Endothelial cell of hepatic sinusoid (primary cell): ENCODE data around the gene PLA1A.

Source experiments
- in situ Hi-C: cut with HindIII; loops from 2 replicates; pipeline ENCODE4 v1.10.0; 2017; ENCODE audit warnings: low sequenced_read_pairs

PLA1A gene

DNA sequence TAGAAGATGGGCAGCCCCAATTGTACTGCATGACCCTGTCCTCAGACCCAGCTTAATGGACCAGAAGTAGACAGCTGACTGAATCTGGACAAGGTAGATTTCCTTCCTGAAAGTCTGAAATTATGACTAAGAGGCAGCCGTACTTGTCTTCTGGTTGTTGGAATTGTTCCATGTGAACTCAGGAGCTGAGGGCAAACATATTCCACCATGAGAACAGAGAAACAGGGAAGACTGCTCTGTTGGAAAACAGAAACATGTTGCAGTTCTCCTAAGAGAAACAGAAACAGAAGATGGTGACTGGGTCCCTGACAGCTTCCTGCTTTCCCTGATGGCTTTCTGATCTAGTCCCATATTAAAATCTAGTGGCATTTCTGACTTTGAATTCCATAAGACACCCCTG is 38.6 kb downstream of the PLA1A start:
- in situ Hi-C loops = no loop called here

DNA sequence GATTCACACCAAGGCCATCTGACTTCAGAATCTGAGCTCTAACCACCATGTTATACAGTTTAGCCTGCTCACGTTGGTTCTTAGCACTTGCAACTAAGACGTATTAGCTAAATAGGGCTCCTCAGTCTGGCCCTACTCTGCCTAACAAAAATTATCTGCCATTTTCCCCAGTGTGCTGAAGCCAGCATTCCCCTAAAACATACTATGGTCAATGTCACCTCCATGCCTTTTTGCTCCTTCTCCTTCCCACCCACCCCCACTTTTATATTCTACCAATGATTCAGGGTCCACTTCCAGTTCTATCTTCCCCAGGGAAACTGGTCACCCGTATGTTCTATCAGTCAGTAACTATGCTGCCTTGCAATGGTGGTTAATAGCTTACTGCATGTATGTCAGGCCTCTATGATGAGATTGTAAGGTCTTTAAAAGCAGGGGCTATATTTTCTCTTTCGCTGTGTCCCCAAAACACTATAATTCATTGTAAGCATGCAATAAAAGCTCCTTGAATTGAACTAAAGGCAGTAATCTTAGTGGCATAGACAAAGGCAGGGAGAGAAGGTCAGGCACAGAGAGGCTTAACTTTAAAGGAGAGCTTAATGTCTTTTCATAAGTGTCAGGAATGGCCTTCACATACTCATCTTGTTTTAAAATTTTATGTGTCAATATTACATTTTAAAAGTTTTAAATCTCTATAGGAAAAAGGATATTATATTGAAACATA is 39.4 kb downstream of the PLA1A start:
- in situ Hi-C loops = no loop called here

DNA sequence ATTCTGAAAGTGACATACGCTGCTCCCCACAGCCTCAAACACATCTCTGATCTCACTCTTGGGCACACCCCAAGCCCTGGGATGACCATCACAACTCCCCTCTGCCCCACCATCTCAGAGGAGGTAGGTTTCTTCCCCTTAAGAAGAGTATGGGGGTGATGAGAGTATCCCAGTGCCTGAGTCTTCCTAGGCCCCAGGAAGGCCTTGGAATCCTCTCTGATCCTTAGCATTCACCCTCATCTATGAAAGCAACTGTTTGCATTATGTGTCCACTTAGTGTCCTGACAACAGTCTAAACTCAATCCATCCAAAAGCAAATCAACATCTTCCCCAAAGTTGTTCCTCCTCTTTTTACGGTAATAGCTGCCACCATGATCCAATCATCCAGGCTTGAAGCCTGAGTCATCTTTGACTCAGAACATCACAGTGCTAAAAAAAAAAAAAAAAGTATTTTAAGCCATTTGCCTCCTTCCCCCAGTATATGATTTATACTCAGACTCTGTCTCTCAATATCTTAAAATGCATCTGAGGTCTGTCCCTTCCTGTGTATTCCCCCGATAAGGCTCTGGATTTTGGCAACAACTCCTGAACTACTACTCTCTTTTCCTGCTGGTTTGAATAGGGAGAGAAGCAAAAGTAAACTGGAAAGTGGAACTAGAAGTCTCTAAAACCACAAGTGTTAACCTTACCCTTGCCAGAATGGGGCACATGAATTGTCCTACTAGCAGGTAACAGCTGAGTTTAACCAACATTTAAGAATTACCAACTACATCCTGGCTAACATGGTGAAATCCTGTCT is 40.2 kb downstream of the PLA1A start:
- in situ Hi-C loops = no loop called here

DNA sequence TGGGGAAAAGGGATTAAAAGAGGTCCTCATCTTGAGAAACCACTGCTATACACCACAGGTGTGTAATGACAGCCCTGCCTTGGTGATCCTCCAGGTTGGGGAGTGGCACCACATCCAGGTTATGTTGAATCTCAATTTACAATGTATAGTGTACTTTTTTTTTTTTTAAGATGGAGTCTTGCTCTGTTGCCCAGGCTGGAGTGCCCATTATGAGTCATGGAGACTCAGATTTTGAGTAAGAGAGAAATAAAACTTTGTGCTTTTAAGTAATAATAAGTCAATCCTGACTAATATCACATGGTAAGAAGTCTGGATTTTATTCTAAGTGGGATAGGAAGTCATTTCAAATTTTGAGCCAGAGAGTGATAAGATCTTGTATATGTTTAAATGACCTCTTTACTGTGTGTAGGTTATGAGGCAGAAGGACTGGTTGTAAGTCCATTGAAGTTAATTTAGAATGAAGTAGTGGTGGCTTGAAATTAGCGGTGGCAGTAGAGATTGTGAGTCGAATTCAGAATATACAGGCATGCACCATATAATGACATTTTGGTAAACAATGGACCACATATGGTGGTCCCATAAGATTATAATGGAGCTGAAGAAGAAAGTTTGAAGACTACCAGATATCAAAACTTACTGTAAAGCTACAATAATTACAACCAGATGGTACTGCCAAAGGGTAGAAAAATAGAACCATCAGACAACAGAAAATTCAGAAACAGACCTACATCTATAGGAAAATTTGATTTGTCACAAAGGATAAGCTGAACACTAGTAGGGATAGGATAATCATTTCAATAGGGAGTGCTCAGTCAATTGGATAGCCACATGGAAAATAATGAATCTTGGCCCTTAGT is 42.0 kb downstream of the PLA1A start:
- in situ Hi-C loops = no loop called here

DNA sequence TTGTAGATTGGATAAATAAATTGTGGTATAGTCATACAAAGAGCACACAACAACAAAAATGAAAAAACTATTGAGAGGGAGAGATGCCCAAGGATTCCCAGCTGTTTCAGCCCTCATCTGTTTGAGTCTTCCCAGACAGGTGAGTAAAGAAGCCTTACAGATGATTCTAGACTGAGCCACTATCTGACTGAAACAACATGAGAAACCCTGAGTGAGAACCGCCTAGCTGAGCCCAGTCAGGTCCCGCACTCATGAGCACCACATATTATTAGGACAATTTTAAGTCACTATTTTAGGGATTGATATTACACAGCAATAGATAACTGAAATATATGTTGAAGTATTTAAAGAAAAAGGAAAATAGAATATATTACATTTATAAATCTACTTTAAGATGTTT is 43.7 kb downstream of the PLA1A start:
- in situ Hi-C loops = no loop called here

DNA sequence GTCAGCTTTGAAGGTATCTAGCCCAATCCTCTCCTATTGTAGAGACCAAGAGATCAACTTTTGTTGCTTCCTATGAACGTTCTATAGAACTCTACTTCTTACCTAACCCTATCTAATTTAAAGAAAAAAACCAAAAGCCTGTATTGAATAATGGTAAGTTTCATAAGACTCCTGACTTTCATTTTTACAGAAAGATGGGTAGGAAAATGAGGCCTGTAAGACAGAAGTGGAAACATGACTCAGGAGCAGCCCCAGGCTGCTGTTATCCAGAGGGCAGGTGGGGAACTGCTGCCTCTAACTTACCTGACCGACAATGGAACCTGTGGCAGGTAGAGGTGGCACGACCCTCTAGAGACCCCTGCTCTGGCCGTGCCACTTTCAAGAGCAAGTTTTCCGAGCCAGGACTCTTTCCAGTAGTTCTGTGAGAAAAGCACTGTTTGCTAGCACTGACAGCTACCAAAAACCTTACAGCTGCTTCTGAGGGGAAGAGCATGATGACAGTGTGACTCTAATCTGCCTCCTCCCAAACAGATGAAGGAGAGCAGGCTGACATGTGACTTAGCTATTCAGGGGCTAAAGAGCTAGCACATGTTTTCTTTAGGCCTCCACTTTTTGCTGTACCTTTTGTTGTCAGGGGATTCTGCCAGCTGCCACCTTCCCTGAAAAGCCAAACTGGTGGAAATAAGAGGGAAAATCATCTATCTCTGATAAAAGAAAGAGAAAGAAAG is 45.2 kb downstream of the PLA1A start:
- in situ Hi-C loops = no loop called here

DNA sequence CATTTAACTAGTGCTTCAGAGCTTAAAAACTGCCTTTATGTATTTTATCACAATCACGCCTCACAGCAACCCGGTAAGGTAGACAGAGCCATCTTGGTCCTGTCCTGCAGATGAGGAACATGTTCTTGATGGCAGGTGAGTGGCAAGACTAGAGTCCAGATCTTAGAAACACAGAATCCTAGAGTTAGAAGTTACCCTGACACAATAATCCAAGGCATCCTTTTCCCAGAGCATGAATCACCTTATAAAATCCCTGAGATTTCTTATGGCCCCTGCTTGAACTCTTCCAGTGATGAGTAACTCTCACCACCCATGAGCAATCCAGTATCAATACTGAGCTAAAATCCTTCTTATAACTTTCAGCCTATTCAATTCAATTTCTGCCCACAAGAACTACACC is 45.8 kb downstream of the PLA1A start:
- in situ Hi-C loops = no loop called here

DNA sequence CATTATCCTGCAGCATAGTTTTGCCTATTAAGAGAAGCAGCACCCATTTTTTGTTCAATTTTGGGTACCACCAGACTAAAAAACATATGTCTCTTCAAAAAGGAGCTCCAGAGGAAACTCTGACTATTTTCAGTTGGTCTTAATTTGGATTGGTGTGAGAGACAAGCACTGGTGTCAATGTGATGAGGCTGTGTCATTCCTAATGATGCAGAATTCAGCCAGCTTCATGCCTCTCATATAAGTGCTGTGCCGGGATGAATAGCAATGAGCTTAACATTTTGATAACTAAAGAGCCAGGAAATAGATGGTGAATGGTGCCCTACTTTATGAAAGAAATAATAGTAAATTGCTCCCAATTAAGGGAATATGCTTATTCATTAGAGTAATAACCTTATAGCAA is 46.8 kb downstream of the PLA1A start:
- in situ Hi-C loops = no loop called here

DNA sequence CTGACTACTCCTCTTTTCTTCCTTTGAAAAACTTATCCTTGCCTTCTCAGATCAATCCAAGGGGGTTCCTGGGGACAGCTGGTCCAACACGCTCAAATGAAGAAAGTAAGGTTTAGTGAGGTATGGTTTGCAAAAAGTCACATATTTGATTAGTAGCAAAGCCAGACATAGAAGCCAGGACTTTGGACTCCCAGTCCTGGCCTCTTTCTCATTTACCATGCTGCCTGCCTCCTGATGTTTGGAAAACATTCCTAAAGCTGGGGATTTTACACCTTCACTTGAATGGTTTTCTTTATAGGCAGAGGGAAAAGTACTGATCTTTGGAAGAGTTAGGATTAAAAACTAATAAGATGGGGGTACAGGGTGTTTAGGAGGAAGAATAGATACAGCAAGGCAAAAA is 48.1 kb downstream of the PLA1A start:
- in situ Hi-C loops = no loop called here

DNA sequence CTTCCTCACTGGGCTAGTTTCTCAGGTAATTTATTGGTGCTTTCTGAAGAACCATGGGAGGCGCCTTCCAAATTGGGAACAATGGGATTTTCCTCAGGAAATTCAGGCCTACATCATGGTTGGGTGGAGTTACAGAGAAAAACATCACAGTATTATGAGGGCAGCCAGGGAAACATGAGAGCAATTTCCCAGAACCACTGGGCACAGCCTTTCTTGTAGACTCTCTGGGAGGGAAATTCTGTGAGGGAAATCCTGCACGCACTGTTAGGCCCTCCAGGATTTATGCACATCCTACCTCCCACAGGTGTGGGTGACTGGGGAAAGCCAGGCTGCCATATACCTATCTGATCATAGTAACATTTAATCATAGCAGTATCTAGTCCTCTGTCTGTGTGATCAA is 49.5 kb downstream of the PLA1A start:
- in situ Hi-C loops = no loop called here

DNA sequence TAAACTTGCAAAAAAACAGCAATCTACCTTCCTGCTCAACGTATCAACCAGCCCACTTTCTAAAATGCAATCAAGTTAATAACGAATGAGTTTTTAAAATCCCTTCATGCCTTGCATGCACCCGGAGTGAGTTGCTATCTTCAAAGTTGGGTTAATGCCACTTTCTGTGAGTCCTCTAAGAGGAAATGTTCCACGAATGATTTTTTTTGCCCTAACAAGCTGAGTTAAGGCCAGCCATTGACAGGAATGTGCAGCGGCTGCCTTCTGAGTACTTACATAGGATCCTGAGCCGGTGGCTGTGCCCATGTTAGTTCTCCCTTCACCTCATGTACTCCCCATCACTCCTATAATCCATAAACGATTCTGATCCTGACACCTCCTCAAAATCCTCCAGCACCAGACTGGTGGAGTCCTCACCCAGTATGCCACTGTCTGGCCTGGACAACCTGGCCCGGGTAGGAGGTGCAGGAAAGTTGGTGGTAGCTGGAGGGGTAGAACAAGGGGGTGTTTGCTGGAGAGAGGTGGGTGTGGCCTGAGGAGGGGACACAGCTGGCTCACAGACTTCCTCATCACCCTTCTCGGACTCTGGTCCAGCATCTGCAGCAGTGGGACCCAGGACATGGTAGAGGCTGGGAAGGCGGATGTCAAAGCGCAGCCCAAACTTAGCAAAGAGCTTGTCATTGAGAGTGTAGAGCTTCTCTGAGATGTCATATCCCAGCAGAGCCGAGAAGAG is 50.3 kb downstream of the PLA1A start:
- in situ Hi-C loops = no loop called here

DNA sequence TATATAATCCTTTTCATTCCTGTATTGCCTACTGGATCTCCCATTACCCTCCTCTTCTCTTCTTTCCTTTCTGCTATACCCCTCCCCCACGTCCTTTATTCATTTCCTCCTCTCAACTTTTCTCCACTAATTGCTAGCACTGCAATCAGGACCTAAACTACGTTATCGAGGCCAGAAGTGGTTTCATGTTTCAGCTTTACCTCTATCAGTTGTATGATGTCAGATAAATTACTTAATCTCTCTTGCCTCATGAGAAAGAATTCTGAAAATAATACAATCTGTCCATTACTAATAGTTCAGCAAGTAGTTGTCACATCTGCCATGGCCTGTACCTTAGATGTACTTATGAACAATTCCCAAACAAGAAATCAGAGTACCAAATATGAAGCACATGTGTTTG is 52.1 kb downstream of the PLA1A start:
- in situ Hi-C loops = no loop called here

DNA sequence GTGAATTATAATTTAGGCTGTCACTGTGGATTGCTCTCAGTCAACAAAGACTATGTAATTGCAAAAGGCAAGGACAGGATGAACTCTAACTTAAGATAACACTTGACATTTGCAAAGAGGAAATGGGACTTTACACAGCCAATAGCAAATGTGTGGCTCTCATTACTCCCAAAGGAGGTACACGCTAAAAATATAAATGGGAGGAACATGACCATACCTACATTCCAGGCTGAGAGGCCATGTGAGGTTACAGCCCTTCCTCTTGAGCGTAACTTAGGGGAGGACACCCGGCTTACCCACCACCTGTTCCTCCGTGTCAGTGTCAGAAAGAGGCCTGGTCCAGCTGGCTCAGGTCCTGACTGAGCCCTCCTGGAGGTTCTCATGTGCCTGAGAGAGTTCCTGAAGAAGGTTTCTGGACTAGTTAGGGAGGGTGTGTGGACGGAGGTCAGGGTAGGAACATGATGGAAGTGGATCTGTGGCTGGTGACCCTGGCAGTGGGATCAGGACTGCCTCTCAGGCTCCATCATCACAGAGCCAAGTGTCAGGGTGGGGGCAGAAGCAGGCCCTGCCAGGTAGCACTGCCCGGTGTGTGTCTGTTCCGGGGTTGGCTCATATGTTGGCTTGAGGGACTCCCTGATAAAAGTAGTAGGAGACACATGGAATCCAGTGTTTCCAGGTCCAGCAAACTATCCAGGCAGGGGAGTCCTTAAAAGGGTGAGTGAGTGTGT is 54.8 kb downstream of the PLA1A start:
- in situ Hi-C loops = no loop called here

DNA sequence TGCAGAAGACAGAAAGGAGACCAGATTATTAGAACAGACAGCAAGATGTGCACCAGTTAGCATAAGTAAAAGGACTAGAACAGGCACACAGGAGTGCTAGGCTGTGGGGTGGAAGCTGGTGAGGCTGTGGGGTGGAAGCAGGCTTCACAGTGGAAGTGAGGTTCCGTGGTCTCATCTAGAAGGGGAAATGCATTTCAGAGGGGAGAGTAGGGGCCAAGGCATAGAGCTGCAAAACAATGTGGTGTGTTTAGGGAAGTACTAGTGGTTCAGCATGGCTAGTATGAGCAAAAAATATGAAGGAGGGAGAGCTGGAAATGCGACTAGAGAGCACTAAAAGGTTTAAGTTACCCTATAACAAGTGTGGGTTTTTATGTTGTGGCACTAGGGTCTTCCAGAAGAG is 56.2 kb downstream of the PLA1A start:
- in situ Hi-C loops = no loop called here

DNA sequence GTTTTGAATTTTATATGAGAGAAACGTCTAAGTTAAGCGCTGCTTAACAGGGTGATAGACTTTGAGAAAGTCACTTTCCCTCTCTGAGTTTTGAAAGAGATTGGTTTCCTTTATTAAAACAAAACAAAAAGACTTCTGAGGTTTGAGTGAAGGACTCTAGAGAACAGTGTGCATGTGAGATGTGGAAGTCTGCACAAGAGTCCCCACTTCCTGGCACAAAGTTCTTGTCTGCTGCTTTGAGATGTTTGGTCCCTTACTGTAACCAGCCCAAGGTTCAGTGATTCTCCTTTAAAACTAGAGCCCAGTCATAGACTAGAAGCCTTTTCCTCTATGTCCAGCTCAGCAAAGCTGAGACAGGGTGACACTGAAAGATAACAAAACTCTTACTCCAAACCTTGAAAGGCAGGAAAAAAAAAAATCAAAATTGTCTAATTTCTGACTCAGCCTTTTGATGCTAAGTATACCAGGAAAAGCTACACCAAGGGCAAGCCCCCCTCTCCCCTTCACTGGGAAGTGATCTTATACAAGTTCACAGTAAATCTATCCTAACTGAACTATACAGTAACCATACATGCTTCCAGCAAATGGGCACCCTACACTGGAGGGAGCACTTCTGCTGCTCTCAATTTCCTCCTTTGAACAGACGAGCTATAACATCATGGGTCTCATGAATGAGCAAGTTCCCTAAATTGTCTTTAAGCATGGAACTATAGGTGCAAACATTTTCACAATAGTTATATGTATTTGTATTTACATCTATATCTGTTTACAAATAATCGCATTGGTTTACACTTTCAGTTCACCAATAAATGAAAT is 60.4 kb downstream of the PLA1A start:
- in situ Hi-C loops = no loop called here

DNA sequence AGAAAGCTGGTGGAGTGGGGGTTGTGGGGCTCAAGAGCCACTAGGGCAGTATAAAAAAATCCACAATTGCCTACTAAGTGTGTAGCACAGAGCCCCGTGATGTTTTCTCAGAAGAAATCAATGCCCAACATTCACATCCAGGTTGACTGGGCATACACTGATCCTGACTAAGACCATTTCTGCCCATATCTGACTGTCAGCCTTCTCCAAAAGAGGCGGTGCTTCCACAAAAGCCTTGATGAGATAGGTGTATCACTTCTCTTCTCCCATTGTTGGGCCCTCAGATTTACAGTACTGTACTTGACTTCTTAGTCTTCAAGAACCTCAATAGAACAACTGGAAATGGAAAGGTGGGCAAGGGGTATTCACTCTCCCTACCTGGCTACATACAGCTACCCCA is 61.3 kb downstream of the PLA1A start:
- in situ Hi-C loops = no loop called here

DNA sequence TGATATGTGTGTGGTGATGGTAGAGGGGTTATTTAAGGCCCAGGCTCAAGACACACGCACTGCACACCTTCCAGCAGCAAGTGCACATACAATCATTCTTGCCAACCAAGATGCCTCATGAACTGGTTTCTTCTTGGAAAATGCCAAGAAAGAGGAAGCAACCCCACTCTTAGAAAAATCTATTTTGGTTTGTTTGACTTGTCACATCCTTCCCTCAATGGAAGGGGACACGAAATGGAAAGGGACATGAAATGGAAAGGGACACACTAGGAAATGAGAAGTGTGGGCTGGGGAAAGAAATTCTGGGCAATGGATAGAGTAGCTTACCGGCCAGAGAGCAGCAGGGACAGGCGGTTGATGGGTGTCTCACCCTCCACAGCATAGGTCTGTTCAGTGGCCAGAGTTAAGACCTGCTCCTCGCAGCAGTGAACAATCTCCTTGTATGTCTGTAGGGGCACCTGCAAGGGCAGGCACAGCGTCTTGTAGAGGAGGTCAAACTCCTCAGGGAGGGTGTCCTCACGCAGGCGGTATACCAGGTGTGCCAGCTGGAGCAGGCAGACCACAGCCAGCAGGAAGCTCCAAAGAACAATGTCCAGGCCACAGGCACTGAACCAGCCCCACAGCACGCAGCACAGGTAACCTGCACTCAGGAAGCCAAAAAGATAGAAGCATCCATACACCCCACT is 62.1 kb downstream of the PLA1A start:
- in situ Hi-C loops = no loop called here
